Testis (tissue), 2 donors: Measurements from ENCODE around the gene ARID1B.

Source experiments
- POLR2A ChIP-seq: fragments of 450-650 bp; IDR thresholded peaks from one replicate; pipeline ENCODE4 v1.6.1; 2017; ENCODE audit warnings: antibody characterized with exemption, mild to moderate bottlenecking, moderate library complexity
- TF ChIP-seq, protein P1 (sequence below), 3 experiments: fragments of 450-650 bp in 2 of 3; fragments of 200-600 bp in 1 of 3; sonication (generic) in 1 of 3; IDR thresholded peaks; one replicate each; pipeline ENCODE4 v1.5.1; 2016 to 2019; ENCODE audit warnings: antibody characterized with exemption in 3 of 3, mild to moderate bottlenecking in 2 of 3, moderate library complexity in 1 of 3

DNA sequence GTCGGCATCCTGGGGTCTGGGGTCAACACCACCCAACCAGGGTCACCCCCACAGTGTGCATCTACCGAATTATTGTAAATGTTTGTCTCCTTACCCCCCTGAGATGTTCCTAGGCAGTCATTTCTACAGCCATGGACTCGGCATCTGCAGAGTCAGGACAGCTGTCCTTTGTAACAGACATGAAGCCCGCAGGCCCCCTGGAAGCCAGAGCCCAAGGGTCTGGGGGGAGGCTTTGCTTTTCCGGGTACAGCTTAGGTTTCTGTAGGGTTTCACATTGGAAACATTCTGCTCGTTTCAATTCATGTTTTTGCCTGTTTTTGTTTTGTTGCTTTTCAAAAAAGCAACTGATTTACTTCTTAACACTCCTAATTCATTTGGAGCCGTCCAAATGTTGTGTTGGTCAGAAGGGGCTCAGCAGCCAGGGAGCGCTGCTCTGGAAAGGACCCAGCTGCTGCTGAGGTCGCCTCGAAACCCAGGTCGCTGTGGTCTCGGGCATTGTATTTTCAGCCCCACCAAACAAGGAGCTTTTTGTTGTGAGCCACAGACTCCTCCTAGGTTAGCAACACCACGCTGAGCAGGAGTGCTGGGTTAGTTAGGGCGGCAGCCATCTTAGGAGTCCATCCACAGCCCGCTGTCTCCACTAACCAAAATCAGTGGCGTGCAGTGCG lies 385.7 kb downstream of the ARID1B start:
- no peak for TF ChIP-seq POLR2A
- TF ChIP-seq, protein P1, sequence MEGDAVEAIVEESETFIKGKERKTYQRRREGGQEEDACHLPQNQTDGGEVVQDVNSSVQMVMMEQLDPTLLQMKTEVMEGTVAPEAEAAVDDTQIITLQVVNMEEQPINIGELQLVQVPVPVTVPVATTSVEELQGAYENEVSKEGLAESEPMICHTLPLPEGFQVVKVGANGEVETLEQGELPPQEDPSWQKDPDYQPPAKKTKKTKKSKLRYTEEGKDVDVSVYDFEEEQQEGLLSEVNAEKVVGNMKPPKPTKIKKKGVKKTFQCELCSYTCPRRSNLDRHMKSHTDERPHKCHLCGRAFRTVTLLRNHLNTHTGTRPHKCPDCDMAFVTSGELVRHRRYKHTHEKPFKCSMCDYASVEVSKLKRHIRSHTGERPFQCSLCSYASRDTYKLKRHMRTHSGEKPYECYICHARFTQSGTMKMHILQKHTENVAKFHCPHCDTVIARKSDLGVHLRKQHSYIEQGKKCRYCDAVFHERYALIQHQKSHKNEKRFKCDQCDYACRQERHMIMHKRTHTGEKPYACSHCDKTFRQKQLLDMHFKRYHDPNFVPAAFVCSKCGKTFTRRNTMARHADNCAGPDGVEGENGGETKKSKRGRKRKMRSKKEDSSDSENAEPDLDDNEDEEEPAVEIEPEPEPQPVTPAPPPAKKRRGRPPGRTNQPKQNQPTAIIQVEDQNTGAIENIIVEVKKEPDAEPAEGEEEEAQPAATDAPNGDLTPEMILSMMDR (IDR thresholded peaks at IDR 0.05), result no peak
